M059J (cell line): Measurements from ENCODE around the gene NRGN. TPM values are rescaled to one million over a fixed set of nuclear protein-coding genes. Genes with fewer than 3 reads are reported as not detected.

Experiments
- DNase-seq: peaks from one replicate; pipeline ENCODE4 v3.0.0-alpha.2; 2012; ENCODE audit warnings: low read depth
- total RNA-seq: library from RNA; depleted of rRNA; stranded (reverse); fragments of >200 nt; shearing (Covaris generic); gene quantifications from 2 replicates; pipeline ENCODE4 v1.2.3, GENCODE V29; 2014

NRGN gene
- total RNA-seq, 1 experiment from 2014 or later: 21.2 TPM

DNA sequence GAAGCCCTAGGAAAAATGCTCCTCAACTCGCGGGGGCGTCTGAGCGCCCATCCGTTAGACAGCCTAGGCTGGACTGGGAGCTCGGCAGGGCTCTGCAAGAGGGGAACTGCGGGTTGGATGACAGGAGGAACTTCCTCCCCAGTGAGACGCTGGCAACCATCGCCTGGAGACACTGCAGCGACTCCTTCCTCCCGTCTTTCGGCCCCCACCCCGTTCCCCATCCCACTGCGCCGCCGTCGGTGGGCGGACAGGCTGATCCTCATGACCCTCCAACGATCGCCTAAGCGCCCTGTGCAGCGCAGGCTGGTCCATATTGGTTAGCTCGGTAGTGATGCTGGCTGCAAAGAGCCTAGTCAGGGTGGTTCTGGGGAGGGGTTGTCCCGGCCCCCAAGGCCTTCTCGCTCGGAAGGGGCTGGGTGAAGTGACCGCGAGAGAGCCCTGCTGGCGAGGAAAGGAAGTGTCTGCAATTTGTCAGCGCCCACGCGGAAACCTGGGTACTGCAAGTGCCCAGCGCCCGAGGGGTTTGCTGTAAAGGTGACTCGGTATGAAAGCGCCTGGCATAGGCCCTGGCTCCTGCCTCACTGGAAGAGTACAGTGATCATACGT is 638 bp downstream of the NRGN start:
- DNase-seq: peak; percentile 54

DNA sequence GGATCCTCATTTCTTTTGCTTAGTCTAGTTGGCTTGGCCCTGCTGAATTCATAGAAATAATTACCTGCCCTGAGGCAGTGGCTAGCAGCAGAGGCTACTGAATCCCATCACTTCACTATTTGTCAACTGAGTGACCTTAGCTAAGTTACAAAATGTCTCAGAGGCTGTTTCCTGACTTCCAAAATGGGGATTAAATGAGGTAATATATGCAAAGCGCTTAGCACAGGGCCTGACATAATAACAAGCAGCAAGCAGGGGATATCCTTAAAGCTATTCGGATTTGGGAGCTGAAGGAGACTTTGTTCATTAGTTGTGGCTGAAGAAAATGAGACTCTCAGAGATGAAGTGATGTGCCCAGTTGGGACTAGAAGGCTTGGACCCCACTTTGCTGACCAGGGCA is 2.8 kb downstream of the NRGN start:
- DNase-seq: no peak

DNA sequence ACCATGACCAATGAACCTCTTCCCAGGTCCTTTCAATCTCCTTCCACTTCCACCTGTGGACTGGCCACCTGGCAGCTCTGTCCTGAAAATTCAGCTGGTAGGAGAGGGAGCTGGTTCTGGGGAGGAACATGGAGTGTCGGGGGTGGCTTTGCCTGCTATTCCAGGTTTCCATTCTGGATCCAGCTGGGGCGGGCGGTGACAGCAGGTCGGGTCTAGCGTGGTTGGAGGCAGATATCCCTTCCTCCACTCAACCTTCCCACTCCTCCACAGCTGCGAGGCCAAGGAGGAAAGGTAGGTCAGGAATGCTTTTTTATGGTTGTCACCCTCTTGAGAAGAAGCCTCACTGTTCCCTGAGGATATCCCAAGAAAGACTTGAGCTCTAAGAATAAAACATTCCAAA is 3.3 kb downstream of the NRGN start:
- no peak for DNase-seq

DNA sequence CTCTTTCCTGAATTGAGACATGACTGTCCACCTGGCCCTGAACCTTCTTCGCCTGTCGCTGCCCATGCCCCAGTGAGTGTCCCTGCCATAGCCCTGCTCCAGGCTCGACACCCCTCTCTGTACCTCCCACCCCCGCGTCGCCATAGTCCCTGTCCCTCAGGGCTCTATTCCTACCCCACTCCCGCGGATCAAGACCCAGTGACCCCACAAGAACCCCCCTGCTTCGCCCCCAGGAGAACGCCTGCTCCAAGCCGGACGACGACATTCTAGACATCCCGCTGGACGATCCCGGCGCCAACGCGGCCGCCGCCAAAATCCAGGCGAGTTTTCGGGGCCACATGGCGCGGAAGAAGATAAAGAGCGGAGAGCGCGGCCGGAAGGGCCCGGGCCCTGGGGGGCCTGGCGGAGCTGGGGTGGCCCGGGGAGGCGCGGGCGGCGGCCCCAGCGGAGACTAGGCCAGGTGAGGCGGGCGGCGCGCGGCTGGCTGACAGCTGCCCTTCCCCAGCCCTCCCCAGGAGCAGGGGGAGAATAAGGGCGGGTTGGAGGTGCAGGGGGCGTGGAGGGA is 5.6 kb downstream of the NRGN start:
- DNase-seq: no peak

DNA sequence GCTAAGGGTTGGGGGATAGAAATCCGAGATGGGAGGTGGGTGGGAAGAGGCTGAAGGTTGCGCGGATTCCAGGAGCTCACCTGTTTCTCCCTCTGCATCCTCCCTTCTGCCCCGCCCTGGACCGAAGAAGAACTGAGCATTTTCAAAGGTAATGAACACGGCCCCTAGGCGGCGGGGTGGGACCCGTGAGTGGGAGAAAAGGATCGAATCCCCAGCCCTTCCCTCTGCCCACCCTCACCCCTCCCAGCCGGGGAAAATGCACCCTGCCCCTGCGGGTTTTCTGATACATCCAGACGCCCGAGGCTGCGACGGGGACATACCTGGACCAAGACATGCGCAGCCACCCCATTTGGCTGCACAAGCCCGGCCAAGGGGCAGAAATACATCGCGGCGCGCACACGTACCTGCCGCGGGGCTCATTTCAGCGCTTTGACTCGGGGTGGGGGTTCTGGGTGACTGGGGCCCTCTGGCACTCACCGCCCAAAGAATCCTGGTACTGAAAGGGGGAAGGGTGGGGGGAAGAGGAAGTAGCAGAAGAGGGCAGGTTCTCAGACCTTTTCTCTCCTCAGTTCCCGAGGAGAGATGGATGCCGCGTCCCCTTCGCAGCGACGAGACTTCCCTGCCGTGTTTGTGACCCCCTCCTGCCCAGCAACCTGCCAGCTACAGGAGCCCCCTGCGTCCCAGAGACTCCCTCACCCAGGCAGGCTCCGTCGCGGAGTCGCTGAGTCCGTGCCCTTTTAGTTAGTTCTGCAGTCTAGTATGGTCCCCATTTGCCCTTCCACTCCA is 6.3 kb downstream of the NRGN start:
- no peak for DNase-seq

DNA sequence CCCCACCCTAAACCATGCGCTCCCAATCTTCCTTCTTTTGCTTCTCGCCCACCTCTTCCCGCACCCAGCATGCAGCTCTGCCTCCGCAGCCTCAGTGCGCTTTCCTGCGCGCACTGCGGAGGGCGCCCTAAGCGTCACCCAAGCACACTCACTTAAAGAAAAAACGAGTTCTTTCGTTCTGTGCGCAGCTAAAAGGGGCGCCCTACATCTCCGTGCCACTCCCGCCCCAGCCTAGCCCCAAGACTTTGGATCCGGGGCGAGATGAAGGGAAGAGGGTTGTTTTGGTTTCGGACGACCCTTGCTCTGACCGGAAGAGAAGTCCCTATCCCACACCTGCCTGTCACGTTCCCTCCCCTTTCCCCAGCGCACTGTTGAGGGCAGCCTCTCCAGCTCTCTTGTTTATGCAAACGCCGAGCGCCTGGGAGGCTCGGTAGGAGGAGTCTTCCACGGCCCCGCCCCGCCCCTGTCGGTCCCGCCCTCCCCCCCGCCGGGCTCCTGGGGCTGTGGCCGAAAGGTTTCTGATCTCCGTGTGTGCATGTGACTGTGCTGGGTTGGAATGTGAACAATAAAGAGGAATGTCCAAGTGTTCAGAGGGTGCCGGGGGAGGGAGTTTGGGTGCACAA is 7.0 kb downstream of the NRGN start:
- peak; percentile 87 for DNase-seq

DNA sequence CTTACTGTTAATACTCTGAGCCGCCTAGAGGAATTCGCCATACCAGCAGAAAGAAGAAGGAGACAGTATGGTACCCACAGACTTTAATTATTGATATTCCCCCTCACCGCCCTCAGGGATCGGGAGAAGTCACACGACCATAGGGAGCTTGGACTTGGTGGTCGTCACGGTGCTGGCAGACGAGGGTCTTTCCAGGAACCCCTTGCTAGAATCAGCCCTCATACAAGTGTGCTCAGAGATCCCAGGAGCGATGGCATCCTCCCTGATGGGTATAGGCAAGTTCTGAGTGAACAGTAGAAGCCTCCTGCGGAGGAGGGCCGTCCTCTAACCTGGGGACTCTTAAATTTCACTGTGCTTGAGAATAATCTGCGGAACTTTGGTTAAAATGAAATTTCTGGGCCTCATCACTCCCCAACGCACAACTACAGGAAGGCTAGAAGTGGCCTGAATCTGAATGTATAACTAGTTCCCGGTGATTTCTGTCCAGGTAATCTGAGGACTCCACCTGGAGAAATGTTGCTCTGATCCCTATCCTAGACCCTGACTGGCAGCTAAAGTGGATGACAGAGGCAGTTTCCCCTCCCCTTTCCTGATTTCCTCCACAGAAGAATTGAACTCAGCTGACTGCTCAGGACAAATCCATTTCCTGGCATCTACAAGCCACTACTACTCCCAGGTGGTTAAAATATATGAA is 7.8 kb downstream of the NRGN start:
- no peak for DNase-seq

DNA sequence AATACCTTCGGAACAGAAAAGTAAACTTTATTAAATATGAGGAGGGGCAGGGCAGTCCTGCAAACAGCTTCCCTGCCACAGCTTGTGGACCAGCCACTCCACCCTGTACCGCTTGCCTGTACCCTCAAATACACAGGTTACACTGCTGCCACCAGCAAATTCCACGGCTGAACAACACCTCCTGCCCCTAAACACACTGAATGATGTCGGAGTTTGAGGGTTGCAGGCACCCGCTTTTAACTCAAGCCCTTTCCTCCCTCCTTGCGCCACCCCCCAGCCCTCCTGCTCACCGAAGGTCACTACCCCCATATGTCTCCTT is 8.3 kb downstream of the NRGN start:
- DNase-seq: no peak

DNA sequence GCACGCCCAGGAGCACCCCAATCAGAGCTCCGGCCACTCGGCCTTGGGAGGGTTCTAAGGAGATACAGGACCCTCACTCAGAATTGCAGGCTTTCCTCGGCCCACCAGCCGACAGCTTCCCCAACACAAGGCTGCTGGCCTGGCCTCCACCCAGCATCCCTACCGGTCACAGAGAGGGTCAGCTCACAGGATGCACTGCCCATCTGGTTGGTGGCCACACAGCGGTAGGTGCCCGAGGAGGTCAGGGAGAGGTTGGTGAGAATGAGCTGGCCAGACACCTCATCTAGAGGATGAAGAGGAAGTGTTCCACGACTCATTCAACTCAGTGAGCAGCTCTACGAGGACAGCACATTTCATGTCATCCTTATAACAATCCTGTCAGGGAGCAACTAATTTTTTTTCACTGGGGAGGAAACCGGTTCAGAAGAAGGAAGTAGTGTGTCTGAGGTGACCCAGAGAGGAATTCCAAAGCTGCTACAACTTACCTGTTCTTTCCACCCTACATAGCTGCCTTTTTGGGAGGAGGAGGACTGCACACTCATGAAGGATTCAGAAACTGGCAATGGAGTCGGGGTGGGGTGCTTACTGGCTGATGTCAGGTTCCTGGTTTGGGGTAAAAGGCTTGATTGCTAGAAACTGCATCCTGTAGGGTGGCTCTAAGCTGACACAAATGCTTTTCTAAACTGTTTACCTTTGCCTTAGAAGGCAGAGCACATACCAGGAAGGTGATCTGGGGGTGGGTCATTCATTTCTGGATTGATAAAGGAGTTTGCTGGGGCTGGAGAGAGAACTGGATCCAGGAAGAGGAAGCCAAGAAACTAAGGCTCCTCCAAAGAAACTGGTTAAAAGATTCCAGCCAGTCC is 9.0 kb downstream of the NRGN start:
- peak; percentile 83 for DNase-seq

DNA sequence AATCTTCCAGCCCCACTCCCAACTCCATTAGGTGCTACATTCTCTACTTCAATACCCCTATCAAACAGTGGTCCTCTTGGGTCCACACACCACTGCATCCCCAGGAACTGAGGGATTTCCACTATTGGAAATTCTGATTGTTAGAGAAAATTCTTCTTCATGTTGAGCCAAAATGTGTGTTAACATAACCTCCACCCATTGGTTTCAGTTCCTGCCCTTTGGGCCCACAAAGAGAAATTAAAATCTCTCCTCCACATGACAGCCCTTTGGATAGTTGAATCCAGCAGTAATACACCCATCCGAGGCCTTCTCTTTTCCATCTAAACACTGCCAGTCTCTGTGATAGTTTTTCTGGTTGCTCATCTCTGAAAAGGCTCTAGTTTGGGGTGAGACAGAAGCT is 10.2 kb downstream of the NRGN start:
- no peak for DNase-seq

DNA sequence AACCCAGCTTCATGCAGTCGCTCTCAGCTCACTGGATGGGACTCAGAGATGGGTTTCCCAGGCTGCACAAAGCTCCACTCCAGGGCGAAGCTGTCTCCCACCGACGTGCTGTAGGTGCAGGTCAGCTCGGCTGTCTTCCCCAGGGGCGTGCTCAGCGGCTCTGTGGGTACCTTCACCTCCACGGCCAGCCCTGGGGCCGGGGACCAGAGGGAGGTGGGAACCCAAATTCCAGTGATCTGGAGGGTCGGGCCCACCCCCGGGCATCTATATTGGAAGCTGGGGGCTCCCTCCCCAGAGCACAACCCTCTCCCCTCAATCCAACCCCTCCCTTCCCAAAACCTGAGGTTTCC is 11.6 kb downstream of the NRGN start:
- DNase-seq: no peak

DNA sequence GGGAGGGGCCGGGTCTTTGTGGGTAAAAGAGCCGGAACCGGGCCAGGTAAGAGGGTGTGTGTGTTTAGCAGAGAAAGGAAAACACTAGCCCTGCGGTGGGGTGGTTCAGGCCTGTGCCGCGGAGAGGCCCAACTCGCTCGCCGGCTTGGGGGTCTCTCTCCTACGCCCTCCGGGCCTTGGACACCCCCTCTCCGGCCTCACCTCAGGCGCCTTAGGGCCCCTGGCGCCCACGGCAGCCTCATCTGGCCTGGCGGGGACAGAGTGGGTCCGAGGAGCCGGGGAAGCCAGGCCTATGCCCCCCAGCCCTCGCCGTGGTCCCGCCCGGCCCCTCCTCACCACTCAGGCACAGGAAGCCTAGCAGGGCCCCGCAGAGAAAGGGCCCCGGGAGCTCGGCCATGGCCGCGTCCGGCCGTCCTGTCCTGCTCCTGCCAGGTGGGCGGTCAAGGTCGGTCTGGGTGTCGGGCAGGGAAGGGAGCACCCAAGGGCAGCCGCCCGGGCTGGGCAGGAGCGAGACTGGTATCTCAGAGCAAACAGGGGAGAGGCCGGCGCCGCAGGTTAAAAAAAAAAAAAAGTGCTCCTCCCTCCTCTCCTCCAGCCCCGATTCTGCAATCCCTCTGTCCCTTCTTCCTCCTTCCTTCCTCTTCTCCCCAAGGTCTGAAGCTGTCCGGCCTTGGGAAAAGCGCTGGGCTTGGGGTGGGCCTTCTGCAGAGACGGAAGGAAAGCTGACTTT is 12.2 kb downstream of the NRGN start, which contains the start of gene VSIG2:
Gene VSIG2, minus strand, starts transcription at position 515 of the 730 bp plus-strand sequence. Its CDS starts 118 bp downstream, at position 397.
- DNase-seq: no peak

DNA sequence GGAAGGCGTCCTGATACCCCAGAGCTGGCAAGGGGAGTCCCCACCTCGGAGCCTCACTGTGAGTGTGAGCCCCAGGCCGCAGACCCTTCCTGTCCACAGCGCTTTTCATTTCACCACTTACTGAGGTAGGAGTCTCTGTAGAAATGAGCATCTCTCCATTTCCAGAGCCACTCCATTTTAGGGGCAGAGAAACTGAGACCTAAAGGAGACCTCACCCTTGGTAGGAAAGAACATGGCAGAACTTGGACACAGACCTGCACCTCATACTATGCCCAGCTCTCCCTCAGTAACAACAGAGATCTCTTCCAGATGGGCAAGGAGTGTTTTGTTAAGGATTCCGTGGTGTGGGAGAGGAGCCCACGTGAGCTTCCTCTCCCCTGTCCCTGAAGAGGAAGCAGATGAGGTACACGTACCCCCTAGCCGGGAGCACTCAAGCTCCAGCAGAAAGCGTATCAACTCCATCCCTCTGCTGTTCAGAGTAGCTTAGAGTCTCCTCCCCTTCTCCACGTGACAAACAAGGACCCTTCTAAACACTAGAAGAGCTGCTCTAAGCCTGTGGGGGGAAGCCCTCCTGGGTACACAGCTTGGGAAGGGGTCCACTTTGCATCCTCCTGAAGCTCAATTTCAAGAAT is 12.8 kb downstream of the NRGN start:
- DNase-seq: no peak

DNA sequence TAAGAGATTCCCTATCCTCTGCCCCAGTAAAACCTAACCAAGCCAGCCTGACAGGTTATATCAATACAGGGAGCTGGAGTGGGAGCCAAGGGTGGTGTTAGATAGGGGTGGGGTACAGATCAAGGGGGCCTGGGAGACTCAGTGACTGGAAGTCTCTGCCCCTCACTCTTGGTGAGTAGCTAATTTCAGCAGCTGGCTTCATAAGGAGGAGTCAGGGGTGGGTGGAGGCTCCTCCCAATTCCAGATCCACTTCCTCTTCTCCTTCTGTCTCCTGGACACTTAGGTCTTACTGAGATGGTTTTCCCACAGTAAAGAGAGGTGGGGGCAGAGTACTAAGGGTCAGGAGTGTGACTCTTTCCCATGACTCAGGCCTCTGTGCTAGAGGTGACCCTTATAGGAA is 13.5 kb downstream of the NRGN start:
- no peak for DNase-seq

DNA sequence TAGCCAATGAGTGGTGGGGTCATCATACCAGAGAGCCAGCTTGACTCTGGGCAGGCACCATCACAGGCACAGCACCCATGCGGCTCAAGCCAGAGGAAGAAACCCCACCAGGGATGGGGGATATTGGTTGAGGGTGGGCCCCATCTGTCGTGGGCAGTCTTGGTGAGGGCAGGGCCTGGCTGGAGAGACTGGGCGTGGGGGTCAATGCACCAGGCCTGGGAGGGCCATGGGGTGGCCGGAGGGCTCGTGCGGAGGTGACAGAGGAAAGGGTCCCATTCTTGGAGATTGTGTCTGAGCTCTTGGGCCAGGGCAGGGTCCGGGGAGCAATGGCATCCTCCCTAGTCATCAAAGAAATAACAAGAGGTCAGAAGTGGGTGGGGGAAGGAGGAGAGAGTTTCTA is 13.9 kb downstream of the NRGN start:
- no peak for DNase-seq

DNA sequence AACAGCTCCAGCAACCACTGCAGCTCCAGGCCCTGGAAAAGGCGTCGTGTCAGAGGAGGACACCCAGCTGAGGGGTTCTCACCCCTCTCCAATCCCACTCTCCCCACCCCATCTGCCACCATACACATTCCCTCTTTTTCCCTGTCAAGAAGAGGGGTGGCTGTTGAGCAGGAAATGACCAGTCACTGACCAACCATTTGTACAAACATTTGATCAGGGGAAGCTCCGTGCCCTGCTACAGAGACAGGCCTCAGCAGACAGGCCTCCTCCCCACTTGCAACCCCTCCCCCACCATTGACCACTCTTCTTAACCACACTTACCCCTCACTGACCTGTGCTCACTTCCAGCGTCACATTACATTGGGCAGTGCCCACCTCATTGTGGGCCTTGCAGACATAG is 14.6 kb downstream of the NRGN start:
- DNase-seq: peak; percentile 67

DNA sequence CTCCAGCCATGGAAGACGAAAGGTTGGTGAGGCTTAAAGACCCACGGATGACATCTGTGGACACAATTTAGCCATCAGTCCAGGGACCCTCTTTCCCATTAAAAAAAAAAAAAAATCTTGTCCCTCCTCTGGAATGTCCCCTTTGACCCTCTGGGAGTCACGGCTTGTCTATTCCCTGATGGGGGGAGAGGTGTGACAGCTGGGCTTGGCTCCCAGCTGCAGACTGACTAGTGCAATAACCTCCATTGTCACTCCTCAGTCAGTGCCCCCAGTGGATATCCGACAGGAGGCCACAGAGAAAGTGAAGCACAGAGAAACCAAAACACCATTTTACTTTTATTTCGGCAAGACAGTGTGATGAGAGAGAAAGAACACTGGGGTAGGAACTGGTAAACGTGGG is 15.0 kb downstream of the NRGN start:
- peak; percentile 35 for DNase-seq

DNA sequence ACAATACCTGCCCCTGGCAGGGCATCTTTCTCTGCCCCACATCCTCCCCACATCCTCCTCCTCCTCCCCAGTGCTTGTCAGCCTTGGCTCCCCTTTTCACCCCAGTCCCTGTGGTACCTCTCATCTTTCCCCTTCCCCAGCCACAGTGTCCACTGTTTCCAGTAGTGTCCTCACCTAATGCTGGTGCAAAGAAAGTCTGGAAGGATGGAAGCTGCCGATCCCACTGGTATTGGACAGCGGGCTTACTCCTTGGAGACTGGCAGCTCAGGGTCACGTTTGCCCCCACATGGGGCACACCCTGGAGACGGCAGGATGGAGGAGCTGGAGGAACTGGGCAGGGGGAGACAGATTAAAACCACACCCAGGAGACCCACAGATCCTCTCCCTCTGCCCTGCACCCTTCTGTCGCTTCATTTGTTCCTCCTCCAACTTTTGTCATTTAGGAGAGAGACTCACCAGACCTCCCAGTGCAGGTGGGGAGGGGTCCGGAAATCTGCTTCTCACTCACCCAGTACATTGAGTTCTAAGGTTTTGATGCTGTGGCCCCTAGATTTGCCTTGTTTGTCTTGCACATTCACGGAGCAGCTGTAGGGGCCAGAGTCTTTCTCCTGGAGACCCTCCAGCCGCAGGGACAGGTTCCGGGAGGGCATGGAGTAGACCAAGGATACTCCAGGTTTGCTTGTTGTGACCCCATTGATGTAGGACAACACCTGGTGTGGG is 16.5 kb downstream of the NRGN start:
- DNase-seq: no peak

DNA sequence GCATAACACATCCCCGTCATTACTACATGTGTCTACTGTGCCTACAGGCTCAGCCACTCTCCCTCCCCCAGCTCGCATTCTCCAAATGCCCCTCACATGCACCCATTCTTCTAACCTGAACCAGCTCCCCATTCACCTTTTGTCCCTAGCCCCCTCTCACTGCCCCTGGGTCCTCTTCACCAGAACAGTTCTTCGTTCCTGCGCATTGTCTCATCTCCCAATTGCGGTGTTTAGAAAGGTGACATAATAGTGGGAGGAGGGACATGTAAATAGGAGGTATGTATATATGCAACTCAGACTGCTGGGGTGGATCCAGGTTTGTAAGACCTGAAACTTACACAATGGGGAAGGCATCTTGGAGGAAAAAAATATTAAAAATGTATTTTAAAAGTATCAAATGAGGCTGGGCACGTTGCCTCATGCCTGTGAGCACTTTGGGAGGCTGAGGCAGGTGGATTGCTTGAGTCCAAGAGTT is 17.0 kb downstream of the NRGN start:
- DNase-seq: no peak
